WTC11 (cell line): ENCODE data around the gene SIRT5. TPM values are rescaled to one million over a fixed set of nuclear protein-coding genes. Genes with fewer than 3 reads are reported as not detected.

Experiments used
- ATAC-seq: fragments of 200-7000 bp; cut with Tn5 transposase; 2 replicates; pipeline ENCODE4 v1.10.0; 2021; ENCODE audit warnings: mild to moderate bottlenecking, moderate library complexity
- CTCF ChIA-PET: fragments of 300-600 bp; sonication (Branson Sonifier 250); formaldehyde crosslinking; loops from one replicate; lab custom pipeline; 2021; ENCODE audit warnings: antibody characterized with exemption; lab: Charles Lee
- POLR2A ChIA-PET: fragments of 350-600 bp; sonication (Branson Sonifier 250); formaldehyde crosslinking; loops from one replicate; lab custom pipeline; 2021; ENCODE audit warnings: antibody characterized with exemption; lab: Charles Lee
- DNase-seq: peaks from one replicate; pipeline ENCODE4 v3.0.0; 2021; ENCODE audit warnings: low spot score
- H3K27ac Mint-ChIP-seq: 2 replicates; pipeline ENCODE4 v1.8.0; 2021; ENCODE audit warnings: mixed read lengths
- H3K27me3 Mint-ChIP-seq: 2 replicates; pipeline ENCODE4 v1.8.0; 2021; ENCODE audit warnings: low read depth, mild to moderate bottlenecking, moderate library complexity, mixed read lengths
- H3K36me3 Mint-ChIP-seq: 2 replicates; pipeline ENCODE4 v1.8.0; 2021; ENCODE audit warnings: mixed read lengths
- H3K4me1 Mint-ChIP-seq: 2 replicates; pipeline ENCODE4 v1.8.0; 2022; ENCODE audit warnings: mixed read lengths
- H3K4me3 Mint-ChIP-seq: 2 replicates; pipeline ENCODE4 v1.8.0; 2021; ENCODE audit warnings: mild to moderate bottlenecking, moderate library complexity, mixed read lengths
- H3K9me3 Mint-ChIP-seq: 2 replicates; pipeline ENCODE4 v1.8.0; 2021; ENCODE audit warnings: mixed read lengths
- AFF4 ChIP-seq: sonication (generic); formaldehyde crosslinking; IDR thresholded peaks from 2 replicates; pipeline ENCODE4 v1.8.1; 2023; ENCODE audit warnings: mild to moderate bottlenecking, missing genetic modification reagents, borderline replicate concordance
- AR ChIP-seq: fragments of 250-450 bp; sonication (Bioruptor Pico); IDR thresholded peaks from 2 replicates; pipeline ENCODE4 v1.9.0; 2021; ENCODE audit warnings: mild to moderate bottlenecking
- CBFB ChIP-seq: sonication (generic); formaldehyde crosslinking; IDR thresholded peaks from 2 replicates; pipeline ENCODE4 v1.8.1; 2022; ENCODE audit warnings: mild to moderate bottlenecking, low read depth, missing genetic modification reagents
- CREB1 ChIP-seq: sonication (generic); formaldehyde crosslinking; IDR thresholded peaks from 2 replicates; pipeline ENCODE4 v1.8.0; 2023; ENCODE audit warnings: mild to moderate bottlenecking, missing genetic modification reagents
- E2F5 ChIP-seq: sonication (generic); formaldehyde crosslinking; IDR thresholded peaks from 2 replicates; pipeline ENCODE4 v1.8.1; 2022; ENCODE audit warnings: mild to moderate bottlenecking, moderate library complexity, missing genetic modification reagents
- FOXJ3 ChIP-seq: sonication (generic); formaldehyde crosslinking; IDR thresholded peaks from 2 replicates; pipeline ENCODE4 v1.9.0; 2021; ENCODE audit warnings: missing genetic modification reagents, mild to moderate bottlenecking, borderline replicate concordance
- GTF2I ChIP-seq: fragments of 250-450 bp; sonication (Bioruptor Pico); conservative IDR thresholded peaks from 2 replicates; pipeline ENCODE4 v1.4.0; 2021; ENCODE audit warnings: mild to moderate bottlenecking
- KAT7 ChIP-seq: sonication (generic); formaldehyde crosslinking; IDR thresholded peaks from 2 replicates; pipeline ENCODE4 v1.8.1; 2023; ENCODE audit warnings: missing genetic modification reagents, mild to moderate bottlenecking, borderline replicate concordance
- NFYB ChIP-seq: sonication (generic); formaldehyde crosslinking; conservative IDR thresholded peaks from 2 replicates; pipeline ENCODE4 v1.8.0; 2022; ENCODE audit warnings: low read depth, missing genetic modification reagents
- NR1H2 ChIP-seq: sonication (generic); formaldehyde crosslinking; IDR thresholded peaks from 2 replicates; pipeline ENCODE4 v1.9.0; 2021; ENCODE audit warnings: mild to moderate bottlenecking, moderate library complexity, missing genetic modification reagents
- NR2C2 ChIP-seq: sonication (generic); formaldehyde crosslinking; IDR thresholded peaks from 2 replicates; pipeline ENCODE4 v1.8.0; 2022; ENCODE audit warnings: mild to moderate bottlenecking, missing genetic modification reagents
- OVOL2 ChIP-seq: fragments of 250-450 bp; sonication (Bioruptor Pico); IDR thresholded peaks from 2 replicates; pipeline ENCODE4 v1.9.0; 2021; ENCODE audit warnings: mild to moderate bottlenecking, borderline replicate concordance
- SP1 ChIP-seq: sonication (generic); formaldehyde crosslinking; conservative IDR thresholded peaks from 2 replicates; pipeline ENCODE4 v1.8.1; 2022; ENCODE audit warnings: missing genetic modification reagents
- USF2 ChIP-seq: sonication (generic); formaldehyde crosslinking; IDR thresholded peaks from 2 replicates; pipeline ENCODE4 v1.8.1; 2023; ENCODE audit warnings: mild to moderate bottlenecking, missing genetic modification reagents, moderate library complexity
- ZNF121 ChIP-seq: sonication (generic); formaldehyde crosslinking; IDR thresholded peaks from 2 replicates; pipeline ENCODE4 v1.8.0; 2023; ENCODE audit warnings: missing genetic modification reagents
- ZNF396 ChIP-seq: fragments of 250-450 bp; sonication (Bioruptor Pico); IDR thresholded peaks from 2 replicates; pipeline ENCODE4 v1.8.0; 2021; ENCODE audit warnings: mild to moderate bottlenecking, moderate library complexity, borderline replicate concordance
- total RNA-seq: library from RNA; stranded (reverse); gene quantifications from 3 replicates; pipeline ENCODE4 v1.2.3, GENCODE V29; 2021
- TF ChIP-seq, protein P1 (sequence below): sonication (generic); formaldehyde crosslinking; IDR thresholded peaks from 2 replicates; pipeline ENCODE4 v1.8.1; 2022; ENCODE audit warnings: low read depth, missing genetic modification reagents, borderline replicate concordance
- TF ChIP-seq, protein P2 (sequence below): sonication (generic); formaldehyde crosslinking; IDR thresholded peaks from 2 replicates; pipeline ENCODE4 v1.8.1; 2022; ENCODE audit warnings: low read depth, mild to moderate bottlenecking, moderate library complexity, missing genetic modification reagents, borderline replicate concordance
- TF ChIP-seq, protein P3 (sequence below): fragments of 250-450 bp; sonication (Bioruptor Pico); IDR thresholded peaks from 2 replicates; pipeline ENCODE4 v1.9.0; 2021; ENCODE audit warnings: mild to moderate bottlenecking

Gene SIRT5
- total RNA-seq, 1 experiment from 2014 or later: 11.8 TPM

- TF ChIP-seq E2F5 (CRISPR knock-in tag) (peak; percentile 76), SP1 (peak; percentile 98), NFYB (CRISPR knock-in tag) (no peak), KAT7 (CRISPR knock-in tag) (peak; percentile 75), CREB1 (CRISPR knock-in tag) (peak; percentile 41; the same call in 1 of the 2 replicates), OVOL2 (CRISPR knock-in tag) (0 out of 2 replicates have a peak, but pooled peaks have one; percentile 11), NR1H2 (0 out of 2 replicates have a peak, but pooled peaks have one; percentile 52), NR2C2 (CRISPR knock-in tag) (peak; percentile 100)
- TF ChIP-seq, protein P1, sequence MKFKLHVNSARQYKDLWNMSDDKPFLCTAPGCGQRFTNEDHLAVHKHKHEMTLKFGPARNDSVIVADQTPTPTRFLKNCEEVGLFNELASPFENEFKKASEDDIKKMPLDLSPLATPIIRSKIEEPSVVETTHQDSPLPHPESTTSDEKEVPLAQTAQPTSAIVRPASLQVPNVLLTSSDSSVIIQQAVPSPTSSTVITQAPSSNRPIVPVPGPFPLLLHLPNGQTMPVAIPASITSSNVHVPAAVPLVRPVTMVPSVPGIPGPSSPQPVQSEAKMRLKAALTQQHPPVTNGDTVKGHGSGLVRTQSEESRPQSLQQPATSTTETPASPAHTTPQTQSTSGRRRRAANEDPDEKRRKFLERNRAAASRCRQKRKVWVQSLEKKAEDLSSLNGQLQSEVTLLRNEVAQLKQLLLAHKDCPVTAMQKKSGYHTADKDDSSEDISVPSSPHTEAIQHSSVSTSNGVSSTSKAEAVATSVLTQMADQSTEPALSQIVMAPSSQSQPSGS (CRISPR knock-in tag): no peak
- TF ChIP-seq, protein P2, sequence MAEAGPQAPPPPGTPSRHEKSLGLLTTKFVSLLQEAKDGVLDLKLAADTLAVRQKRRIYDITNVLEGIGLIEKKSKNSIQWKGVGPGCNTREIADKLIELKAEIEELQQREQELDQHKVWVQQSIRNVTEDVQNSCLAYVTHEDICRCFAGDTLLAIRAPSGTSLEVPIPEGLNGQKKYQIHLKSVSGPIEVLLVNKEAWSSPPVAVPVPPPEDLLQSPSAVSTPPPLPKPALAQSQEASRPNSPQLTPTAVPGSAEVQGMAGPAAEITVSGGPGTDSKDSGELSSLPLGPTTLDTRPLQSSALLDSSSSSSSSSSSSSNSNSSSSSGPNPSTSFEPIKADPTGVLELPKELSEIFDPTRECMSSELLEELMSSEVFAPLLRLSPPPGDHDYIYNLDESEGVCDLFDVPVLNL (CRISPR knock-in tag): no peak
Measured at GRCh38 chr6:13614926-13615791, 40.8 kb downstream of the SIRT5 start, which contains the start of gene NOL7 (continued).

GRCh38 chr6:13615792-13616120 is 41.4 kb downstream of the SIRT5 start:
- no peaks in the 10 kb centered on the region for H3K27me3 Mint-ChIP-seq
- TF ChIP-seq ZNF121 (CRISPR knock-in tag) (peak; percentile 63), CBFB (CRISPR knock-in tag) (no peak)
- ATAC-seq (peak; percentile 38), DNase-seq (peak; percentile 32)
- peaks cover 43% of the 10 kb centered on the region for H3K36me3 Mint-ChIP-seq
- H3K9me3 Mint-ChIP-seq: no peaks in the 10 kb centered on the region
- H3K27ac Mint-ChIP-seq: peak overlapping the region; percentile 93
- H3K4me3 Mint-ChIP-seq: peak overlapping the region; percentile 96
- CTCF ChIA-PET: interaction anchor here (0.5 to 4.0 kb wide), 38 partner anchors 9 to 474 kb away, joined by 3 to 70 read pairs (median 4); partner anchors contain the start of genes GFOD1, SIRT5 and TBC1D7
- peaks cover 25% of the 10 kb centered on the region for H3K4me1 Mint-ChIP-seq
- POLR2A ChIA-PET: interaction anchor here (0.5 to 2.0 kb wide), 7 partner anchors 20 to 287 kb away, joined by 3 to 12 read pairs (median 4); partner anchors contain the start of genes SIRT5 and TBC1D7

DNA sequence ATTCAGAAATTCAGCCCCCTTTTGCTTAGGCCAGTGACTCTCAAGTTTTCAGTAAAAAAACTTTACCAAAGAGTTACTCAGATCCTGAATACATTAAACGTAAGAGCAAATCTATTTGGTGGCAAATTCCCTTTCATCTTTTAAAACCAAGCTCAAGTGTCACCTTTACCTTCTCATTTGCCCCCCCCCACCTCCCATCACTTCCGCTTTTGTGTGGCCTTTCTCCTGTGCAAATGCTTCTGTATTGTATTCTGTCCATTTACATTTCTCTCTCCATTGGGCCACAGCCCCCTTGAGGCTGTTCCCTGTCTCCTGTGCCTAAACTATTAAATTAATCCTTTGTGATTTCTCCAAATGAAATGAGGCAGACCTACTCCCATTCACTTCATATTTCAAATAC is 42.7 kb downstream of the SIRT5 start:
- ATAC-seq: no peak
- Mint-ChIP-seq H3K4me3 (peak overlapping the region; percentile 96), H3K36me3 (peaks cover 52% of the 10 kb centered on the region), H3K27me3 (no peaks in the 10 kb centered on the region), H3K4me1 (peaks cover 25% of the 10 kb centered on the region), H3K9me3 (no peaks in the 10 kb centered on the region), H3K27ac (peak overlapping the region; percentile 18)
- POLR2A ChIA-PET: interaction anchor here (0.6 kb wide), 1 partner anchor 42 kb away, joined by 3 read pairs; the partner anchor contains the start of gene SIRT5
- DNase-seq: no peak
- CTCF ChIA-PET: interaction anchor here (0.6 to 4.0 kb wide), 3 partner anchors 8 to 131 kb away, joined by 3 to 70 read pairs (median 41); partner anchors contain the start of gene SIRT5
- TF ChIP-seq GTF2I (CRISPR knock-in tag) (no peak), FOXJ3 (no peak), USF2 (CRISPR knock-in tag) (no peak), AFF4 (no peak), NFYB (CRISPR knock-in tag) (no peak), ZNF396 (CRISPR knock-in tag) (no peak), AR (no peak)
- TF ChIP-seq, protein P3, sequence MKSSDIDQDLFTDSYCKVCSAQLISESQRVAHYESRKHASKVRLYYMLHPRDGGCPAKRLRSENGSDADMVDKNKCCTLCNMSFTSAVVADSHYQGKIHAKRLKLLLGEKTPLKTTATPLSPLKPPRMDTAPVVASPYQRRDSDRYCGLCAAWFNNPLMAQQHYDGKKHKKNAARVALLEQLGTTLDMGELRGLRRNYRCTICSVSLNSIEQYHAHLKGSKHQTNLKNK (CRISPR knock-in tag): no peak
